Endometrium (tissue), 2 donors: ENCODE data around the gene TGM5.
"Not testable (repeated sequence)": the region's sequence is repeated elsewhere in the genome, so short reads cannot be mapped to it uniquely, and the experiment has no call there.

ENCODE experiments used
- FAIRE-seq: peaks from 2 replicates; lab custom pipeline; 2012; peaks lifted over from hg19 to GRCh38; lab: Jason Lieb, UNC
- donor health status: control.
- donor health status: control.

The TGM5 gene

DNA sequence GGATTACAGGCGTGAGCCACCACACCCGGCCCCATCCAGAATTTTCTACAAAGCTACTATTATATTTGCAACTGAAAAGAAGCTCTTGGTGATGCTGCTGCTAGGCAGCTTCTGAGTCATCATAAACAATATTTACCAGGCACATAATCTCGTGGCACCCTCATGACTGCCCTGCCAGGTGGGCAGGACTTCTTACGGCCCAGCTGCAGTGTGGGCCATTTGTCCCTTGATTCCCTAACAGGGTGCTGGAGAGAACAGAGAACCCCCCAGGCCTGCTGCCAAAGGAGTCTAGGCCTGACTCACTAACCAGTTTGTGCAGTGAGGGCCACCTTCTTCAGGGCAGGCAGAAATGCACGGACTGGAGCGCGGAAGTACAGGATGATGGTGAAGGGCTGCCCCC, 50.8 kb downstream of the TGM5 start:
- no peak for FAIRE-seq

DNA sequence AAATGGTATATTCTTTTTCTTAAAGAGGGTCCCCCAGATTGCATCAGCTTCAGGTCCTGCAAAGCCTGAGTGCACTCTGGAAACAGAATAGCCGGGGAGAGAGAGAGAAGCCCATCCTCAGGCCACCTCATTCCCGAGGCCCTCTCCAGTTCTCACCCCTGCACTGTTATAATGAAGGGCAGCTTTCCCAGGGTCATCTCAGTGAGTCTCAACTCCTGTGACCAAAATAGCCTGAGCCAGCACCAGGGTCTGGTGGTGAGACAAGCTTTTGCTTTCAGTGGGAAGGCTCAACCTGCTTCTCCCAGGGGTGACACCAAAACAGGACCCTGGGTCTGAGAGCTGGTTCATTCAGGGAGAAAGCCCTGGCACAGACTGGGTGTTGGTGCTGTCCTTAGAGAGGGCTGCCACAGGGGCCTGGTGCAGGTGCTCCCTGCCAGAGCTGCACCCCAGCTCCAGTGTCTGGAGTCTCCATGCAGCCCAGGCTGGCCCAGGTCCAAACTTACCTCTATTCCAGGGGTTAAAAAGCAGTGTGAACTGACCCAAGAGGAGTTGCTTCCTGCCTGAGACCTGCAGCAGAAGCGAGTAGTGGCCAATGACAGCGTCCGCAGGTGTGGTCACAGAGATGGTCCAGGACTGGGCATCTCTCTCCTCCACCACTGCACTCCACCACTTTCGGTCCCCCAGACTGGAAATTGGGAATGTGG, 52.0 kb downstream of the TGM5 start:
- no peak for FAIRE-seq

DNA sequence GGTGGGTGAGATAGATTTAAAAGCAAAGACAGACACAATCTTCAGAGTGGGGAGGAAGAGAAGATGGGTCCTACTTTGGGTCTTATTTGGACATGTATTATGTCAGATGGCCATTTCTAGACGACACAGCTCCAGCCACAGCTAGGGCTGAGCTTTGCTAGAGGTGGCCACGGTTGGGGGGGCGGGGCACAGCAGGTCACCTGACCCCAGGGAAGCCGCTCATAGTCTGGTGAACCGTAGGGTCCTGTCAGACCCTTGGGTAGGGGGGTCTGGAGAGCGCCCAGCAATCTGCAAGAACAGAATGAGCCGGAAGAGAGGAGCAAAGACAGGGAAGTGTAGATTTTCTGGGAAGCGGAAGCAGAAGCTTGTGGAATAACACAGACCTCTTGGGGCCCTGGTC, 52.6 kb downstream of the TGM5 start:
- FAIRE-seq = no peak

DNA sequence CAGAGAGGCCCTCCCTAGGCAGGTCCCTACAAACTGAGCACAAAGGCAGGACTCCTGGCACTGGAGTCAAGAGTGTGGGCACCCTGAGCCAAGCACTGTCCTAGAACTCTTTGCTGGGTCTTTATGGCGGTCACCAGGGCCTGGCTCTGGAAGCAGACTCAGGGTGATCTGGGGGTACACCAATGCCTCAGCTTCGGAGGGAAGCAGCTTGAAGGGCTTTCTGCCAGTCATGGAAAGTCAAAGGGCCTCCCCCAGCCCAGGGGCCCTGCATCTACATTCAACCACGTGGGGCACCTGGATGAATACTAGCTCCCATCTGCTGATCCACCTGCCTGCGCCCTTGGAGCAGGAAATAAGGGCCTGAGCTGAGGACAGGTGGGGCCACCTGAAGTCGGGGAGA, 53.3 kb downstream of the TGM5 start:
- FAIRE-seq = no peak

DNA sequence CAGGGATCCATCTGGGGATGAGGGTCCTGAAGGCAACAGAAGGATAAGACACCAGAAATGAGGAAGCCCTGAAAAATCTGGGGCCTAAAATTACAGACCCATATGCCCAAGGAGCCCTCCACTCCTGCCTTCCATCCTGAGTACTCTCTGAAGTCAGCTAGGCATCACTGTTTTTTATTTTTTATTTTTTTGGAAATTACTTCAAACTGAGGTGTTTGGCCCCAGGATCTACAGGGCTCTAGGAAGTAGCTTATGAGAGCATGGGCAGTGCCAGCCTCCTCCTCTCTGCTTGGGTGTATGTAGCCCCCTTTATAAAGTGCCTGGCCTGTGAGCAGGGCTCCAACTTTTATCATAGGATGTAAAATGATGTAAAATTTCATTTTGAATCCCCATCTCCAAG, 53.8 kb downstream of the TGM5 start:
- no peak for FAIRE-seq

DNA sequence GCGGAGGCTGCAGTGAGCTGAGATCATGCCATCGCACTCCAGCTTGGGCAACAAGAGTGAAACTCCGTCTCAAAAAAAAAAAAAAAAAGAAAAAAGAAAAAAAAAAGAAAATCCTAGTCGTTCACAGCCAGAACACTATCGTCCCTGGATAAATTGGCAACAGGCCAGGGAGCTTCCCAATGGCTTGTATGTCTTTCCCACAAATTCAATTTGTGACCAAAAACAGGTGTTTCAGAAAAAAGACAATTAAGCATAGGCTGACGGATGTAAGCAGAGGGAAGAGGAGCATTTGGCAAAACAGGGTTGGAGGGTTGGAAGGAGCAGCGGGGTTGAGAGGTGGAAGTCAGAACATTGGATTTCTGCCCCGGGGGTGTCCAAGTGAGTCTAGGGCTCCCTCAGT, 54.4 kb downstream of the TGM5 start:
- FAIRE-seq = no peak

DNA sequence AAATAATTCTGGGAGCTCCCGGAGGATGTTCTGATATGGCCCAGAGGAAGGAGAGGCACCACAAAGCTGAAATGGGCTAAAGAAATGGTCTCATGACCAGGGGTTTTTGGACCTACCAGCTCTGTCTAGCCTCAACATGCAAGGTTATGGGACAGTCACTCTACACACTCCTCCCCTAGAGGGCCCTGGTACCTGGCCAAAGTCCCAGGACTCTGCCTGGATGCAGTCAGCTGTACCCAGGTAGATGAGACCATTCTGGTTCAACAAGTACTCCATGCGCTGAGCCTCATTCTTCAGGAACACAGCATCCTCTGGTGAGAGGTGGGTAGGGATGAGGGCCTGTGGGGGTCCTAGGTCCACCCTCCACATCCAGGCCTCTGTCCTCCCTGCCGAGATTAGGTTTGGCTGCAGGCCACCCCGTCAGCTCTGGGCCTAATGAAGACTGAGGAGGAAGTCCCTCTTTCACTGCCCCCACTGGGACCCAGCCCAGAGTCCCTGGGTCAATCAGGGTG, 55.4 kb downstream of the TGM5 start:
- no peak for FAIRE-seq

DNA sequence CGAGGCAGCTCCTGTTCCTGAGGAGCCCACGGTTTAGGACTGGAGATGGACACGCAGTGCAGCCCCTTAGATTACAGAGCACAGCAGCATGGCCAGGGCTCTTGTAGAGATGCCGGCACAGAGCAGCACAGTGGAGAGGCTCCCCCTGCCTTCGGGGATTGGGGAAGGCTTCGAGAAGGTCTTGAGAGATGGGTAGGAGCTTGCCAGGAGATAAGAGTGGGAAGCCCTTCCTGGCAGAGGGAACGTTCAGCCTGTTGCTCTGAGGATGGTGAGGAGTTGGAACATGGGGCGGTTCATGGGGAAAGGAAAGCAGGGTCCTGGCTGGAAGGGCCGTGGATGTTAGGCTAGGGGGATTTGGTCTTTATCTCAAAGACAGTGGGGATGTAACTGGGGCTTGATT, 55.9 kb downstream of the TGM5 start:
- no peak for FAIRE-seq

DNA sequence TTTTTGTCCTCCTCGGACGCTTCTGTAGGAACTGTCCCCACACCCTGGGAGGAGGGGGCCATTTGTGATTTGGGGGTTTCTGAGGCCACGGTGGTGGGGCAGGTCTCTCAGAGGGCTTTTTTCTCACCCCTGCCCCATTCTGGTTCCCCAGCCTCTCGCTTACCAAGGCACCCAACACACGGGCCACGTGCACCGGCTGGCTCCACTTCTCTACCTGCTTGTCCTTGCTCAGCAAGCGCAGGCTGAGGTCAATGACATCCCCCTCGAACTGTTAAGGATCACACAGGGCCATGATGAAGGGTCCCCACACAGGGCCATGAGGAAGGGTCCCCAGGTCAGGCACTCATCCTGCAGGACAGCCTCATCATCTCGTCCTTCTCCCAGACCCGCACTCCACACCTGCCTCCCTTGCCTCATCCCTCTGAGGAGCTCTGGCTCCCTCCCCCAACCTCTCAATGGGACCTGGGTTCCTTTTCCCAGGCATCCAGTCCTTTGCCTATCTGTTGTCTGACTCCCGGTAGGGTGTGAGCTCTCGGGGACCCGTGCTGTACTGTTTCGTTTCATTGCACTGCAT, 56.5 kb downstream of the TGM5 start:
- FAIRE-seq = no peak

DNA sequence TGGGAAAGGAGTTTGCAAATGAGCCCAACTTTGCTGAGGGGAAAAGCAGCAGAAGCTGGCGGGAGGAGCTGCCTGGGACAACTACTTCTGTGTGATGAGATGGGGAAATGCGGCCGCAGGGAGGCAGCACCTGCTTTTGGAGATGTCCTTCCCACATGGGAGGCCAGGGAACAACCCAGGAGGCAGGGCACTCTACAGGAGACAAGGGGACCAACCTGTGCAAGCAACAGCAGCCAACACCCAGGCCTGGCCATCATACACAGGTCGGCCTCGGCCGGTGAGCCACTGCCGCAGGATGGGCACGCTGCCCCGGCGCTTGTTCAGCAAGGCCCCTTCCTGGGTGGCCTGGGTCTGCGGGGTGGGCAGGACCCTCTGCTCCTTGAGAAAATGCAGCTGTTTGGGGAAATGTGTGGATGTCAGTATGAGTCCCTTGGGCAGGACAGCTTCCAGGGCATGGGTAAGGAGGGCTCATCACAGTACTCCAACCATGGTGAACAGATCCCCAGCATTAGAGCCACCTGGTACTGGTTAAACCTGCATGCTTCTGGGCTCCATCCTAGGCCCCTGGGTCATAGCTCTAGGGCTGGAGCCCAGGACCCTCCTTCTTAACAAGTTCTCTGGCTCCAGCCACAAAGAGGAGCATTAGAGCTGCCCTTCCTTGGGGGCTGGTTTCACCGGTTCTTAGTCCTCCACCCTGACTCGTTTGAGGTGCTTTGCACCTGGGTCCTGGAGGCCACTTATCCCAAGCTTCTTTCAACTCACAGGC, 57.5 kb downstream of the TGM5 start:
- no peak for FAIRE-seq

DNA sequence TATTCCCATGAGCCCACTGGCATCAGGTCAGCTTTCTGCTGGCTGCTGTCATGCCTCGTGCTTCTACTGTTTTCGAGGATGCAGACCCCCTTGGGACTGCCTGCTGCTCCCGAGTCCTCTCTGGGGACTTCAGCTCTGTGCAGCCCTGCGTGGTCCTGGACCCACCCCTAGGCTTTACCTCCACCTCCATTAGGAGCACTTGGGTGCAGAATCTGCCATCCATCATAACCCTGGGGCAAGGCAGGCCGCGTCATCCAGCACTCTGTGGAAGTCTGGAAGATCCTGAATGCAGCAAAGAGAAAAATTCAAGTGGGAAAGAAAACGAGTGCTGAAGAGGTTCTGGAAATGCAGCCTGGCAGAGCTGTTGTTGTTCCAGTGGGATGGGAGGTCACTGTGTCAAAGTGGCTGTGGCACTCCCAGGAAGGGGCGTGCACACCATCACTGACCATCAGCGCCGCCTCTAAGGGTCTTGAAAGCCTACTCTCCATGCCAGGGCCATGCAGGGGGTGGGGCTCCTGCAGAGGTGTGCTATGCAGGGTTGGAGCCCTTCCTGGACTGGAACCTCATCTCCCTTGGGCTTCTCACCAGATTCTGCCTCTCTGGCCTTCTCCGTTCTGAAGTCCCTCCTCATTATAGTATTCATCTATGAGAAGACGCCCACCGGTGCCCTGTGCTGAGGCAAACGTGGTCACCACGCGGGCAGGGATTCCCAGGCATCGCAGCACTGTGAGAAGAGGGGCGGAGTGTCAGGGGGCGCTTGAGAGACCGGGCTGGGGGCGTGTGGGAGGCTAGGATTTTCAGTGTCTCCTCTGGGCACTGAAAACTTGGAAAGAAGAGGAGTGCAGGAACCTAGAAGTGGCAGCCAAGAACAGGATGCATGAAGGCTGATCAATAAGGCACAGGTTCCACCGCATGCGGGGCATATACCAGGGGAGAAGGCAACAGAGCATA, 58.4 kb downstream of the TGM5 start:
- no peak for FAIRE-seq

DNA sequence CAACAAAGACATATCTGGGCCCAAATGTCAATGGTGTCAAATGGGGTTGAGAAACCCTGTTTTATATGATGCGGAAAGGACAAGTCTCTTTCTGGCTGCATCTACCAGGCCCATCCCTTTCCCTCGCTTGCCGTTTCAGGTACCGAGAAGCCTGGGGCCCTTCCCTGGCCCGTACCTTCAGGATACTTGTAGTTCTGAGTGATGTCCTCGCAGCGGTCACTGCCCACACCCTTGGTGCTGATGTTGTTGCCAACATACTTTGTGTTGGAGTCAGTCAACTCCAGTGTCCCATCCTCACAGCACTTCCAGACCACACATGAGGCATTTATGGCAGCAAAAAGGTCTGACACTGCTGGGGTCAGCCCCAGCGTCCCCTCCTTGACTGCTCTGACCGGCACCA, 59.7 kb downstream of the TGM5 start:
- no peak for FAIRE-seq

DNA sequence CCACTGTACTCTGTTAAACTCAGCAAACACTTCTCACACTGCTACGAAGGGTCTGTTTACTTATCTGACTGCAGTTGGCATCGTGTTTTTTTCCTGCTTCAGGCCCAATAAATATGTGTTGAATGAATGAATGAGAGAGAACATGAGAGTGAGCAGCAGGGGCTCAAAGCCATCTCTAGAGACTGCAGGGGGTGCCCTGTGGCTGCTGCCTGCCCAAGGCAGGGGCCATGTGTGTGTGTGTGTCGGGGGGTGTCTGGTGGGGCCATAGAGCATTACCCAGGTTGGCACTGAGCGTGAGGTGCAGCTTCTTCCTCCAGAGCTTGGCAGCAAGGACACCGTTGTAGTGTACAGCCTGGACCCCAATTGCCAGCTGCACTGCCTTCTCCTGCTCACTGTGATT, 60.7 kb downstream of the TGM5 start:
- FAIRE-seq = no peak

DNA sequence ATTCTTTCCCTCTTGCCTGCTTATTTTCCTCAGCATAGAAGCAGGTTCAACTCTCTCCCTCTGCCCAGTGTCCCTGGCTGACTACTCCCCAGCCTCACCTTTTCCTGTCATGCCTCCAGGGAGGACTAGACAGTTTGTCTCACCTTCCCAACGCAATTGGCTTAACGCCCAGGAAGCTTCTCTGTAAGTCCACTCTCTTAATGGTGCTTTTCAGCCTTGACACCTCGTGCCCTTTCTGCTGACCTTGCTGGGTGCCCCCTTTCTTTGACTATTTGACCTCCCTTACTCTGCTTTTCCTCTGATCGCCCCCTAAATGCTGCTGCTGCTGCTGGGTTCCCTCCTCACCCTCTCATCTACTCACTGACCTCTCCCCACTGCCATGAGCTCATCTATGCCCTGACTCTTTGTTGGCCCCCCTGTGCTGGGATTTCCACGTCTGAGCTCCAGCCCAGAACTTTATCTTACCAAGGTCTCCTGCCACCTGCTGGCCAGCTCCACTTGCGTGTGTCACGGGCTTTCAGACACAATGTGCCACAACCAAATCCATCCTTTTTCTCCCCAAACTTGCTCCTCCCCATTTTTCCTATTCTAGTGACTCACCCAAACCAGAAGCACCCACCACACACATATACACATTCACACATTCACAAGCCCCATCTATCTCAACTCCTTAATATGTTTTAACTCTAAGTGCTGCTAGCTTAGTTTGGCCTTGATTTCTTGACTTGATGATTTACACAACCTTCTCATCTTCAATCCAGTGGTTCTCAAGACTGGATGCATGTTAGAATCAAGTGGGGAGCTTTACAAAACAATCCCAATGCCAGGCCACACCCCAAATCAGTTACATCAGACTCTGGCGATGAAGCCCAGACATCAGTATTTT, 62.5 kb downstream of the TGM5 start:
- no peak for FAIRE-seq

DNA sequence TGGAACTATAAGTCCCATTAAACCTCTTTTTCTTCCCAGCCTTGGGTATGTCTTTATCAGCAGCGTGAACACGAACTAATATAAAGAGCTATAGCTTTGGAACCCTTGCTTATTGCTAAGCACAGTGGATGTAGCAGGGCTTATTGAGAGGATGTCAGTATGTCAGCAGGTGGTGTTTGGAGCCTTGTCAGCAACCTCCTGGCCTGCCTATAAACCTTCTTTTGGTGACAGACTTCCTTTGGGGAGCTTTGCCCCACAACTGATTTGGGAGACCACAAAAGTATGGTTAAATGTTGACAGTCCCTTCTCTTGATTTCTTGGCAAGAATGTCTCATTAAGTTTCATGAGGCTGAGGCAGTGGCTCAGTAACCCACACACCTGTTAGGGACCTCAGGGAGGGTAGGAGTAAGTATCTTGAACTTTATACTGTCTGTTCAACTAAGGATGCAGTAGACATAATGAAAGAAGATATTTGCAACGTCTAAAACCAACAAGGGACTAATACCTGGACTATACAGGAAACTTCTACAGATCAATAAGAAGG, 66.7 kb downstream of the TGM5 start:
- no peak for FAIRE-seq

DNA sequence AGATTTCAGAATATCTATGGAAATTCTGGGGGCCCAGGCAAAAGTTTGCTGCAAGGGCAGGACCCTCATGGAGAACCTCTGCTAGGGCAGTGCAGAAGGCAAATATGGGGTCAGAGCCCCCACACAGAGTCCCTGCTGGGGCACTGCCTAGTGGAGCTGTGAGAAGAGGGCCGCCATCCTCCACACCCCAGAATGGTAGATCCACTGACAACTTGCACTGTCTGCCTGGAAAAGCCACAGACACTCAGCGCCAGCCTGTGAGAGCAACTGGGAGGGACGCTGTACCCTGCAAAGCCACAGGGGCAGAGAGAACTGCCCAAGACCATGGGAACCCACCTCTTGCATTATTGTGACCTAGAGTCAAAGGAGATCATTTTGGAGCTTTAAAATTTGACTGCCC, 67.7 kb downstream of the TGM5 start:
- no peak for FAIRE-seq

DNA sequence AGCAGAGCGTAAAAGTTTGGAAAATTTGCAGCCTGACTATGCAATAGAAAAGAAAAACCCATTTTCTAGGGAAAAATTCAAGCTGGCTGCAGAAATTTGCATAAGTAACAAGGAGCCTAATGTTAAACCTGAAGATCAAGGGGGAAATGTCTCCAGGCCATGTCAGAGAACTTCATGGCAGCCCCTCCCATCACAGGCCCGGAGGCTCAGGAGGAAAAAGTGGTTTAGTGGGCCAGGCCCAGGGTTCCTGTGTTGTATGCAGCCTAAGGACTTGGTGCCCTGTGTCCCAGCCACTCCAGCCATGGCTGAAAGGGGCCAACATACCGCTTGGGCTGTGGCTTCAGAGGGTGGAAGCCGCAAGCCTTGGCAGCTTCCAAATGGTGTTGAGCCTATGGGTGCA, 68.2 kb downstream of the TGM5 start:
- not testable (repeated sequence) for FAIRE-seq

DNA sequence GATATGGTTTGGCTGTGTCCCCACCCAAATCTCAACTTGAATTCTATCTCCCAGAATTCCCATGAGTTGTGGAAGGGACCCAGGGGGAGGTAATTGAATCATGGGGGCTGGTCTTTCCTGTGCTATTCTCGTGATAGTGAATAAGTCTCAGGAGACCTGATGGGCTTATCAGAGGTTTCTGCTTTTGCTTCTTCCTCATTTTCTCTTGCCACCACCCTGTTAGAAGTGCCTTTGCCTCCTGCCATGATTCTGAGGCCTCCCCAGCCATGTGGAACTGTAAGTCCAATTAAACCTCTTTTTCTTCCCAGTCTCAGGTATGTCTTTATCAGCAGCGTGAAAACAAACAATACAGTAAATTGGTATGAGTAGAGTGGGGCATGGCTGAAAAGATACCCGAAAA, 69.0 kb downstream of the TGM5 start:
- FAIRE-seq = not testable (repeated sequence)

DNA sequence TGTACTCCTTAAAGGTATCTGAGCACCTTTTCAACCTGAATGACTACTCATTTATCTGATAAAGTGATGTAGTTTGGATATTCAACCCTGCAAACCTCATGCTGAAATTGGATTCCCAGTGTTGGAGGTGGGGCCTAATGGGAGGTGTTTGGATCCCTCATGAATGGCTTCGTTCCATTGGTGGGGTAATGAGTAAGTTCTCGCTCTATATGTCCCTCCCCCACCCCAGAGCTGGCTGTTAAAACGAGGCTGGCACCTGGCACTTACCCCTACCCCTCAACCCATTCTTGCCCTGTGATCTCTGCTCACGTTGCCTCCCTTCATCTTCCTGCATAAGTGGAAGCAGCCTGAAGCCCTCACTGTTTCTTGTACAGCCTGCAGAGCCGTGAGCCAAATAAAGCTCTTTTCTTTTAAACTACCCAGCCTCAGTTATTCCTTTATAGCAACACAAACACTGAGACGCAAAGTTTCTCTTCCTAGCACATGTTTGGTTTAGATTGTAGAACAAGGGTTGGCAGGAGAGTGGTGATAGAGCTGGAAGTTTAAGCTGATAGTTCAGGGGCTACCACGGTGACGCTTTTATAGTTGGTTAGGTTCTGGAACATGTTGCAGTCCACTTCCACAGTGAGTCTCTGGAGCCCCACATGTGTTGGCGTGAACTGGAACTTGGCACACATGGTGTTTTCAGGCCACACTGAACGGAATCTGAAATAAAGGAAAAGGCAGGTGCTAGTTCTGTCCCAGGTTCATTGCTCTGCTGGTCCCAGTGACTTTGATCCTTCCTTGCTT, 69.8 kb downstream of the TGM5 start:
- FAIRE-seq = no peak

DNA sequence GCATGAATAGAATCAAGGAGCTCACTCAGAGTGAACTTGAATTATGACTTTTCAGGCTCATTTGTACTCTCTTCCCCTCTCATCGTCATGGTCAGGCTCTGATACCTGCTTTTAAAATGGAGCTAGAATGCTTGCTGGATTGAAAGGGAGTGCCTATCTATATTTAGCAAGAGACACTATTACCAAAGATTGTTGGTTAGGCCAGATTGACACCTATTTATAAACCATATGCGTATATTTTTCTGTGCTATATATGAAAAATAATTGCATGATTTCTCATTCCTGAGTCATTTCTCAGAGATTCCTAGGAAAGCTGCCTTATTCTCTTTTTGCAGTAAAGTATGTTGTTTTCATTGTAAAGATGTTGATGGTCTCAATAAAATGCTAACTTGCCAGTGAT, 71.9 kb downstream of the TGM5 start:
- FAIRE-seq = no peak
